Left colon (tissue), 2 donors: ENCODE data around the gene CNKSR3. TPM values are rescaled to one million over a fixed set of nuclear protein-coding genes. Genes with fewer than 3 reads are reported as not detected.

ENCODE experiments used
- ATAC-seq: fragments of 200-7000 bp; cut with Tn5 transposase; one replicate; pipeline ENCODE4 v1.9.1; 2020; ENCODE audit warnings: mild to moderate bottlenecking, moderate library complexity
- DNase-seq, 2 donors: peaks; one replicate each; pipeline ENCODE4 v3.0.0-alpha.2; 2020
- intact Hi-C, 2 donors: fragments of 100-400 bp; cut with DNase I in 1 of 2; cut with micrococcal nuclease in 1 of 2; formaldehyde crosslinking; loops; one replicate each; pipeline versions ENCODE4 v1.11.2 to v1.14.0; 2022; cut with DNase I, micrococcal nuclease
- total RNA-seq, 2 donors: library from RNA; stranded (reverse); fragmentation: NEBNext Ultra II Directional; extraction: Animal tissue kit (Norgen Biotek cat#: 25700); gene quantifications; one replicate each; pipeline ENCODE4 v1.2.1, GENCODE V29; 2021
- donor health status: DM: no; HTN: no; CAD: no.
- donor health status: DM: yes; HTN: yes; CAD: no.

Gene CNKSR3
- total RNA-seq, 2 donors from 2014 or later = 11.6 to 49.4 TPM

DNA sequence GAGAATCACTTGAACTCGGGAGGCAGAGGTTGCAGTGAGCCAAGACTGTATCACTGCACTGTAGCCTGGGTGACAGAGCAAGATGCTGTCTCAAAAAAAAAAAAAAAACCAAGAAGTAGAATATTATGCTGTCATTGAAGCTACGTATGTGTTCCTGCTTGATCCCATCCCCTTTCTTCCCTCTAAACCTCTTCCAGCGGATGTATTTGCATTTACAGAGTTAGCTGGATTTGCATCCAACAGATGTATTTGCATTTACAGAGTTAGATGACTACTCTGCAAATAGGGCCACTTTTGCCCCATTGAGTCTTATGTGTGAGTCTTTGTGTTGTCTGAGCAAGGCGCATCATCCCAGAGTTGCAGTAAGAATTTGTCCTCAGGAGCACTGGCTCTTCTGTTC, 128.9 kb downstream of the CNKSR3 start:
- intact Hi-C loops = no loop called here
- DNase-seq = no peak
- ATAC-seq = no peak

GRCh38 chr6:154380741-154381140, 129.7 kb downstream of the CNKSR3 start:
- intact Hi-C loops = no loop called here
- DNase-seq = no peak
- ATAC-seq = no peak

- DNase-seq (no peak), ATAC-seq (no peak)
- intact Hi-C loops = no loop called here
Observed at GRCh38 chr6:154379585-154379984, 130.9 kb downstream of the CNKSR3 start.

DNA sequence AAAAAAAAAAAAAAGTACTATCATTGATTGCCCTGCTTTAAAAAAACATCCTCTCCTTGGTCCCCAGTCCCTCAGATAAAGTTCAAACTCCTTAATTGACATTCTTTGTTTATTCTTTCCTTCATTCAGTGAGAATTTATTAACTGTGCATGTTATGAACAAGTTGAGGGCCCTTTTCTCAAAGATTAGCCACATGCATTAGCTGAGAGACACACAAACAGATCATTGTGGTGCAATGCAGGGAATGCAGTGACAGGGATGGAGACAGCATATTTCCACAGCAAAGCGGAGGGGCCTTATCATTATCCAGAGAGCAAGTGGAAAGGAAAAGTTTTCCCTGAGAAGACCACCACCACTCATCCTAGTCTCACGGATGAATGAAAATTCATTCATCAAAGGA, 132.0 kb downstream of the CNKSR3 start:
- intact Hi-C loops = no loop called here
- no peak for DNase-seq
- ATAC-seq = no peak

GRCh38 chr6:154377726-154378125, 132.8 kb downstream of the CNKSR3 start:
- ATAC-seq (no peak), DNase-seq (no peak)
- intact Hi-C loops = no loop called here

DNA sequence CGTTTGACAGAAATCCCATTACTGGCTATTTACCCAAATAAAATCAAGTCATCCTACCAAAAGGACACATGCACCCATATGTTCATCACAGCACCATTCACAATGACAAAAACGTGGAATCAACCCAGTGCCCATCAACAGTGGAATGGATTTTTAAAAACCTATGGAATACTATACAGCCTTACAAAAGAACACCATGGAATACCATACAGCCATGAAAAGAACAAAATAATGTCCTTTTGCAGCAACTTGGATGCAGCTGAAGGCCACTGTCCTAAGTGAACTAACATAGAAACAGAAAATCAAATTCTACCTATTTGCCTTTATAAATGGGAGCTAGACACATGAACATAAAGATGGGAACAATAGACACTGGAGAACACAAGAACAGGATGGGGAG, 136.5 kb downstream of the CNKSR3 start:
- no peak for ATAC-seq
- no peak for DNase-seq
- intact Hi-C loops = no loop called here

- ATAC-seq (no peak), DNase-seq (no peak)
- intact Hi-C loops = no loop called here
Observed at GRCh38 chr6:154371281-154371680, 139.2 kb downstream of the CNKSR3 start.

DNA sequence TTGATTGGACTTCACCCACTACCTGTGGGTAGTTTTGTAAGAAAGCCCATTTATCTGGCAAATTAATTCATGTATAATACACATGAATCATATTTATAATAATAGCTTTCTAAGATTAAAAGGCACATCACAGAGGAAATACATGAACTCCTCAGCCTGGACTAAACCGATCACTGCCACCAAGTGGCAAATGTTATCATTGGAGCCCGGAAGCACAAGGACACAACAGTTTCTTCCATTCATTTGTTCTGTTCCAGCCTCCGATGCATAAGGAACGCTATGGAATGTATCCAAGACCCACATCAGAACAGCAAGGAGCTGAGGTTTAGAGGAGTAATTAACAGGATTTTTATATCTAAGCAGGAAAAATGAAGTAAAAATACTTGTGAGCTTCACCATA, 139.9 kb downstream of the CNKSR3 start:
- ATAC-seq (peak; percentile 65), DNase-seq (peak in 1 of 2 donors; percentile 13)
- intact Hi-C loops = no loop called here

GRCh38 chr6:154367839-154368695, 142.4 kb downstream of the CNKSR3 start:
- ATAC-seq = no peak
- intact Hi-C loops = no loop called here
- DNase-seq = no peak

GRCh38 chr6:154367336-154367735, 143.1 kb downstream of the CNKSR3 start:
- intact Hi-C loops = no loop called here
- DNase-seq (no peak), ATAC-seq (no peak)

- DNase-seq = no peak
- no peak for ATAC-seq
- intact Hi-C loops = no loop called here
Observed at GRCh38 chr6:154363821-154364220, 146.7 kb downstream of the CNKSR3 start.

DNA sequence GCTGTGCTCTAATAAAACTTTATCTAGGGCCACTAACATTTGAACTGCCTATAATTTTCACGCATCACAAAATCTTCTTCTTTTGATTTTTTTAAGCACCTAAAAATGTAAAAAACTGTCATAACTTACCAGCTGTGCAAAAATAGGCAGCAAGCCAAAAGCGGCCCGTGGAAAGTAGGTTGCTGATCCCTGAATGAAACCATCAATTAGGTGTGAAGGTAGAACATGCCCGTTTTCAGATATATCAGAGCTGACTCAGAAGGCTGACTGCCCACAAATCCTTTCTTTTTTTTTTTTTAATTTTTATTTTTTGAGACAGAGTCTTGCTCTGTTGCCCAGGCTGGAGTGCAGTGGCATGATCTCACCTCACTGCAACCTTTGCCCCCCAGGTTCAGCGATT, 149.0 kb downstream of the CNKSR3 start:
- intact Hi-C loops = no loop called here
- no peak for DNase-seq

DNA sequence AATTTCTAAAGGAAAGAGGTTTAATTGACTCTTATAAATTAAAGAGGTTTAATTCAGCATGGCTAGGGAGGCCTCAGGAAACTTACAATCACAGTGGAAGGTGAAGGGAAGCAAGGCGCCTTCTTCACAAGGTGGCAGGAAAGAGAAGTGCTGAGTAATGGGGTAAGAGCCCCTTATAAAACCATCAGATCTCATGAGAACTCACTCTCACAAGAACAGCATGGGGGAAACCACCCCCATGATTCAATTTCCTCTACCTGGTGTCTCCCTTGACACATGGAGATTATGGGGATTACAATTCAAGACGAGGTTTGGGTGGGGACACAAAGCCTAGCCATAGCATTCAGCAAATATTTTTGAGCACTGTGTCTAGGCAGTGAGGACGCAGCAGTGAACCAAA, 150.0 kb downstream of the CNKSR3 start:
- DNase-seq = no peak

More for the DNA sequence above, 149.0 kb downstream of the CNKSR3 start:
- no peak for ATAC-seq

DNA sequence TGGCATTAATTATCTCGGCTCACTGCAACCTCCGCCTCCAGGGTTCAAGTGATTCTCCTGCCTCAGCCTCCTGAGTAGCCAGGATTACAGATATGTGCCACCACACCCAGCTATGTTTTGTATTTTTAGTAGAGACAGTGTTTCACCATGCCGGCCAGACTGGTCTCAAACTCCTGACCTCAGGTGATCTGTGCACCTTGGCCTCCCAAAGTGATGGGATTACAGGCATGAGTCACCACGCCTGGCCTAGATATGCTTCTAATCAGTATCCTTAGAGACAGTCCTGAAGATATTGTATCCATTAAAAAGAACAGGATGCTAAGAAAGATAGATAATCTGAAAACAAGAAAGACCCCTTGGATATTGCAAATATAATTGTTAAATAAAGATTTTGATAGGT, 150.8 kb downstream of the CNKSR3 start:
- DNase-seq = no peak
- intact Hi-C loops = no loop called here
- ATAC-seq = no peak

More for the DNA sequence above, 150.0 kb downstream of the CNKSR3 start:
- no peak for ATAC-seq
- intact Hi-C loops = no loop called here

DNA sequence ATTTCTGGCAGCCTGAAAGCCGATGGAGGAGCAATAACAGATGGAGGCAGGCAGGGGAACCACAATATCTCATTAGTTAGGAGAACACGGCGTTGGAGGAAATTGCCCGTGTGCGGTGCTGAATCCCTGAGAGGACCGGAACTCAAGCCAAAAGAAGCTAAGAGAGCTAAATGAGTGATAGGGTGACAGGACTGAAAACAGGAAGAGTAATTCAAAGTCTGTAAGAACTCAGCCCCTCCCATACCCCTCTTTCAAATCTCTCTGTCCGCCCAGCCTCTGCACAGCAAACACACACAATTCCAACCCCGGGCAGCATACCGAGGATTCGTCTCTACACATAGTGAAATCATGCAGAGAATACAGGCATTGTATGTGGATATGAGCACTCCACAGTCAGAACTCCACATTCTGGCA, 151.3 kb downstream of the CNKSR3 start:
- DNase-seq (no peak), ATAC-seq (no peak)
- intact Hi-C loops = no loop called here

DNA sequence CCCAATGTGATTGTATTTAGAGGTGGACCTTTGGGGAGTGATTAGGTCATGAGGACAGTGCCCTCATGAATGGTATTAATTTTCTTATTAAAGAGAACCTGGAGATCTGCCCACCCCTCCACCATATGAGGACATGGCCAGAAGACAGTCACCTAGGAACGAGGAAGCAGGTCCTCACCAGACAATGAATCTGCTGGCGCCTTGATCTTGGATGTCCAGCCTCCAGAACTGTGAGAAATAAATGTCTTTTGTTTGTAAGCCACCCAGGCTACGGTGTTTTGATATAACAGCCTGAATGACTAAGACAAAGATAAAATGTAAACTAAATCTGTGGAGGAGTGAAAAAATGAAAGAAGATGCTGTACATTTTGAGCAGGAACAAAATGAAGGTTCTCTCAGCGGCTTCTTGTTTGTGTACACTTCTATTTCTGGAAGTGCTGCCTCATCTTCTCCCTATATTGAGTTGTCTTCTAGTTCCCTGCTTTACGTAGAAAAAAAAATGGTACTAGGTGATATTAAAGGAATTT, 152.4 kb downstream of the CNKSR3 start:
- intact Hi-C loops = no loop called here
- ATAC-seq = no peak
- no peak for DNase-seq

GRCh38 chr6:154356690-154357089, 153.8 kb downstream of the CNKSR3 start, which contains the start of gene IPCEF1:
Gene IPCEF1, minus strand, starts transcription at chr6:154356803. Its CDS starts 90,856 bp downstream, at chr6:154265947.
- peak; percentile 20 for ATAC-seq
- intact Hi-C loops = no loop called here
- DNase-seq = no peak

GRCh38 chr6:154356113-154356512, 154.4 kb downstream of the CNKSR3 start:
- ATAC-seq (no peak), DNase-seq (no peak)
- intact Hi-C loops = no loop called here

GRCh38 chr6:154354265-154354777, 156.2 kb downstream of the CNKSR3 start:
- intact Hi-C loops = no loop called here
- ATAC-seq = no peak
- no peak for DNase-seq

- intact Hi-C loops = no loop called here
- ATAC-seq (no peak), DNase-seq (no peak)
Observed at GRCh38 chr6:154353626-154354025, 156.9 kb downstream of the CNKSR3 start.
